GM18951 (cell line): ENCODE results near the gene SNX9.

ENCODE experiments used
- POLR2A ChIP-seq: IDR thresholded peaks from 4 replicates; pipeline ENCODE4 v1.6.1; 2011; ENCODE audit warnings: mild to moderate bottlenecking; ENCODE audit not compliant: insufficient read length, insufficient read depth; ENCODE audit errors: extremely low read depth
- in situ Hi-C: fragments of 300-500 bp; cut with MboI; formaldehyde crosslinking; loops from one replicate; pipeline ENCODE4 v1.12.0; 2022; ENCODE audit warnings: low sequenced_read_pairs, mixed read lengths, inconsistent platforms; ENCODE audit not compliant: unreplicated experiment

The SNX9 gene

GRCh38 chr6:157908369-157909281 lies 85.6 kb downstream of the SNX9 start:
- in situ Hi-C loops, result no loop called here

GRCh38 chr6:157909282-157909664 lies 86.2 kb downstream of the SNX9 start:
- in situ Hi-C loops, result no loop called here
- TF ChIP-seq POLR2A, result no peak

More at GRCh38 chr6:157908369-157909281, 85.6 kb downstream of the SNX9 start:
- no peak for TF ChIP-seq POLR2A

GRCh38 chr6:157911278-157911677 lies 88.2 kb downstream of the SNX9 start:
- in situ Hi-C loops, result no loop called here
- no peak for TF ChIP-seq POLR2A

GRCh38 chr6:157911786-157912185 lies 88.7 kb downstream of the SNX9 start:
- TF ChIP-seq POLR2A, result no peak
- in situ Hi-C loops, result no loop called here

- TF ChIP-seq POLR2A, result no peak
- in situ Hi-C loops, result no loop called here
Observed at GRCh38 chr6:157912326-157912725, 89.3 kb downstream of the SNX9 start.

GRCh38 chr6:157921685-157922367 lies 98.8 kb downstream of the SNX9 start:
- no peak for TF ChIP-seq POLR2A
- in situ Hi-C loops, result no loop called here

- in situ Hi-C loops, result no loop called here
- no peak for TF ChIP-seq POLR2A
Observed at GRCh38 chr6:157925771-157926170, 102.7 kb downstream of the SNX9 start.

GRCh38 chr6:157927011-157927410 lies 104.0 kb downstream of the SNX9 start:
- in situ Hi-C loops, result no loop called here
- TF ChIP-seq POLR2A, result no peak

- in situ Hi-C loops, result no loop called here
Observed at GRCh38 chr6:157928428-157928827, 105.4 kb downstream of the SNX9 start.

GRCh38 chr6:157929076-157929475 lies 106.0 kb downstream of the SNX9 start:
- TF ChIP-seq POLR2A, result no peak
- in situ Hi-C loops, result no loop called here

More at GRCh38 chr6:157928428-157928827, 105.4 kb downstream of the SNX9 start:
- no peak for TF ChIP-seq POLR2A

GRCh38 chr6:157929765-157930319 lies 106.8 kb downstream of the SNX9 start:
- TF ChIP-seq POLR2A, result no peak
- in situ Hi-C loops, result loop anchor here (10.0 kb wide), 1 partner anchor 45 kb away; no protein-coding TSS in a partner anchor

- no peak for TF ChIP-seq POLR2A
- in situ Hi-C loops, result loop anchor here (10.0 kb wide), 1 partner anchor 51 kb away; no protein-coding TSS in a partner anchor
Observed at GRCh38 chr6:157935786-157936185, 112.7 kb downstream of the SNX9 start.

- no peak for TF ChIP-seq POLR2A
- in situ Hi-C loops, result loop anchor here (10.0 kb wide), 1 partner anchor 53 kb away; no protein-coding TSS in a partner anchor
Observed at GRCh38 chr6:157937318-157937717, 114.3 kb downstream of the SNX9 start.
